Left lung (tissue), 10 donors: ENCODE data around the gene ADAD2. TPM values are rescaled to one million over a fixed set of nuclear protein-coding genes. Genes with fewer than 3 reads are reported as not detected.
"Not testable (repeated sequence)": the region's sequence is repeated elsewhere in the genome, so short reads cannot be mapped to it uniquely, and the experiment has no call there.

Experiments used
- ATAC-seq: fragments of 200-7000 bp; cut with Tn5 transposase; one replicate; pipeline ENCODE4 v1.9.1; 2020; ENCODE audit warnings: moderate library complexity
- DNase-seq, 4 donors: peaks; one replicate each; pipeline ENCODE4 v3.0.0-alpha.2; 2013 to 2020
- H3K27ac ChIP-seq, 2 donors: fragments of 200-600 bp; sonication (generic) in 1 of 2; one replicate each; pipeline versions ENCODE4 v1.5.0 to v1.8.0; 2020 to 2021
- H3K27me3 ChIP-seq, 2 donors: fragments of 200-600 bp; sonication (generic) in 1 of 2; one replicate each; pipeline versions ENCODE4 v1.5.0 to v1.8.0; 2020 to 2021
- H3K36me3 ChIP-seq, 2 donors: fragments of 200-600 bp; sonication (generic) in 1 of 2; one replicate each; pipeline versions ENCODE4 v1.5.0 to v1.8.0; 2020 to 2021
- H3K4me1 ChIP-seq, 2 donors: fragments of 200-600 bp; one replicate each; pipeline ENCODE4 v1.8.0; 2021
- H3K4me3 ChIP-seq, 2 donors: fragments of 200-600 bp; sonication (generic) in 1 of 2; one replicate each; pipeline versions ENCODE4 v1.5.0 to v1.8.0; 2020 to 2021; ENCODE audit warnings: mild to moderate bottlenecking in 1 of 2
- H3K9me3 ChIP-seq, 2 donors: fragments of 200-600 bp; sonication (generic) in 1 of 2; one replicate each; pipeline versions ENCODE4 v1.5.0 to v1.8.0; 2020 to 2021
- CTCF ChIP-seq, 2 donors: fragments of 200-600 bp; sonication (generic) in 1 of 2; IDR thresholded peaks; one replicate each; pipeline versions ENCODE4 v1.5.0 to v1.8.0; 2021; ENCODE audit warnings: antibody characterized with exemption in 2 of 2
- intact Hi-C, 2 donors: fragments of 100-400 bp; cut with DNase I; formaldehyde crosslinking; loops; one replicate each; pipeline versions ENCODE4 v1.11.2 to v1.14.2; 2022
- polyA plus RNA-seq, 6 donors: library from polyadenylated mRNA; unstranded; fragments of 120-200 nt; gene quantifications; one replicate each; pipeline ENCODE4 v1.2.1, GENCODE V29; 2013; ENCODE audit not compliant: insufficient read length in 6 of 6
- total RNA-seq, 2 donors: library from RNA; stranded (reverse); fragmentation: NEBNext Ultra II Directional; extraction: Animal tissue kit (Norgen Biotek cat#: 25700); gene quantifications; one replicate each; pipeline ENCODE4 v1.2.1, GENCODE V29; 2021
- donor health status: DM: no; HTN: yes; CAD: no.
- donor health status: DM: no; HTN: no; CAD: no.

ADAD2 gene
- total and polyA plus RNA-seq, 8 donors, result 0.09 to 1.4 (median 0.41) TPM

- no peaks in the 10 kb centered on the region for H3K4me1 ChIP-seq
- H3K36me3 ChIP-seq, result no peaks in the 10 kb centered on the region
- H3K9me3 ChIP-seq, result no peaks in the 10 kb centered on the region
- DNase-seq, result no peak
- H3K27ac ChIP-seq, result no peak overlapping the region
- no peak for ATAC-seq
- no peak overlapping the region for H3K4me3 ChIP-seq
- intact Hi-C loops, result no loop called here
- TF ChIP-seq CTCF (IDR thresholded peaks at IDR 0.05), result no peak
- no peaks in the 10 kb centered on the region for H3K27me3 ChIP-seq
Observed at GRCh38 chr16:84215531-84215930, 24.6 kb downstream of the ADAD2 start.

- H3K4me1 ChIP-seq, H3K36me3 ChIP-seq, H3K27me3 ChIP-seq, ATAC-seq, H3K4me3 ChIP-seq, H3K27ac ChIP-seq, intact Hi-C loops, DNase-seq, H3K9me3 ChIP-seq: not testable (repeated sequence)
Observed at GRCh38 chr16:84216144-84216543, 25.2 kb downstream of the ADAD2 start.

GRCh38 chr16:84218176-84218823 lies 27.3 kb downstream of the ADAD2 start:
- Histone ChIP-seq H3K27me3 (no peaks in the 10 kb centered on the region), H3K9me3 (no peaks in the 10 kb centered on the region), H3K4me1 (no peaks in the 10 kb centered on the region), H3K4me3 (no peak overlapping the region), H3K36me3 (no peaks in the 10 kb centered on the region), H3K27ac (no peak overlapping the region)
- ATAC-seq (no peak), DNase-seq (no peak)
- intact Hi-C loops, result no loop called here
- no peak for TF ChIP-seq CTCF (IDR thresholded peaks at IDR 0.05)

- ATAC-seq (no peak), DNase-seq (no peak)
- Histone ChIP-seq H3K4me3 (no peak overlapping the region), H3K27ac (no peak overlapping the region), H3K27me3 (no peaks in the 10 kb centered on the region), H3K4me1 (no peaks in the 10 kb centered on the region), H3K36me3 (no peaks in the 10 kb centered on the region), H3K9me3 (no peaks in the 10 kb centered on the region)
- intact Hi-C loops, result no loop called here
- TF ChIP-seq CTCF (IDR thresholded peaks at IDR 0.05), result no peak
Observed at GRCh38 chr16:84218956-84219355, 28.0 kb downstream of the ADAD2 start.

GRCh38 chr16:84220851-84221250 lies 29.9 kb downstream of the ADAD2 start:
- no peaks in the 10 kb centered on the region for H3K9me3 ChIP-seq
- DNase-seq (no peak), ATAC-seq (no peak)
- no peak overlapping the region for H3K27ac ChIP-seq
- intact Hi-C loops, result no loop called here
- H3K27me3 ChIP-seq, result peaks cover 0 to 11% of the 10 kb centered on the region in 2 donors
- no peaks in the 10 kb centered on the region for H3K36me3 ChIP-seq
- H3K4me1 ChIP-seq, result no peaks in the 10 kb centered on the region
- TF ChIP-seq CTCF (IDR thresholded peaks at IDR 0.05), result no peak
- H3K4me3 ChIP-seq, result no peak overlapping the region

- ATAC-seq (no peak), DNase-seq (no peak)
- intact Hi-C loops, result no loop called here
- Histone ChIP-seq H3K4me3 (no peak overlapping the region), H3K27me3 (peaks cover 0 to 18% of the 10 kb centered on the region in 2 donors), H3K27ac (no peak overlapping the region), H3K4me1 (no peaks in the 10 kb centered on the region), H3K36me3 (no peaks in the 10 kb centered on the region), H3K9me3 (no peaks in the 10 kb centered on the region)
- no peak for TF ChIP-seq CTCF (IDR thresholded peaks at IDR 0.05)
Observed at GRCh38 chr16:84223456-84223855, 32.5 kb downstream of the ADAD2 start.
